T-cell (primary cell): Measurements from ENCODE around the gene LTBP3. TPM values are rescaled to one million over a fixed set of nuclear protein-coding genes. Genes with fewer than 3 reads are reported as not detected.
A peak's percentile ranks its signal among the peaks of the same experiment; 100 is the strongest.

Source experiments
- ATAC-seq, 4 experiments: fragments of 200-7000 bp in 3 of 4; fragments of 150-1000 bp in 1 of 4; cut with Tn5 transposase; replicated peaks in 1 of 4; 1 replicate in 3 of 4; 2 replicates in 1 of 4; pipeline ENCODE4 v1.10.0; 2021; ENCODE audit warnings: moderate library complexity in 3 of 4, mild to moderate bottlenecking in 2 of 4, moderate number of reproducible peaks in 1 of 4
- CTCF ChIA-PET, 2 donors: fragments of 300-600 bp; sonication (Branson Sonifier 250); formaldehyde crosslinking; loops; one replicate each; lab custom pipeline; 2022; ENCODE audit warnings: antibody characterized with exemption in 2 of 2; lab: Charles Lee
- POLR2A ChIA-PET, 2 donors: fragments of 300-600 bp; sonication (Branson Sonifier 250); formaldehyde crosslinking; loops; one replicate each; lab custom pipeline; 2022; ENCODE audit warnings: antibody characterized with exemption in 2 of 2; lab: Charles Lee
- DNase-seq, 35 experiments: peaks; one replicate each; pipeline versions ENCODE4 v3.0.0 to v3.0.0-alpha.2; 2013 to 2023
- H3K27ac ChIP-seq: one replicate; pipeline ENCODE4 v1.5.1; 2013; ENCODE audit warnings: low read length
- H3K27me3 ChIP-seq, 2 experiments: replicated peaks in 1 of 2; 1 replicate in 1 of 2; 2 replicates in 1 of 2; pipeline versions ENCODE4 v1.6.1 to v1.7.0; 2013; ENCODE audit warnings: low read length in 1 of 2, mixed read lengths in 1 of 2; ENCODE audit not compliant: control insufficient read depth in 2 of 2, insufficient read depth in 2 of 2; ENCODE audit errors: extremely low read depth in 1 of 2
- H3K36me3 ChIP-seq, 2 donors: 1 replicate in 1 of 2; 2 replicates in 1 of 2; pipeline versions ENCODE4 v1.6.1 to v1.7.0; 2013; ENCODE audit warnings: low read length in 1 of 2; ENCODE audit not compliant: control insufficient read depth in 2 of 2, insufficient read depth in 1 of 2; ENCODE audit errors: extremely low read depth in 1 of 2
- H3K4me1 ChIP-seq, 2 experiments: 1 replicate in 1 of 2; 2 replicates in 1 of 2; pipeline versions ENCODE4 v1.6.1 to v1.7.0; 2013; ENCODE audit warnings: low read length in 2 of 2, mixed read lengths in 1 of 2; ENCODE audit not compliant: insufficient read depth in 2 of 2, control insufficient read depth in 1 of 2; ENCODE audit errors: extremely low read depth in 1 of 2
- H3K4me3 ChIP-seq, 2 donors: 1 replicate in 1 of 2; 2 replicates in 1 of 2; pipeline versions ENCODE4 v1.5.1 to v1.7.0; 2013; ENCODE audit warnings: mild to moderate bottlenecking in 2 of 2, low read length in 1 of 2, moderate library complexity in 1 of 2; ENCODE audit not compliant: control insufficient read depth in 1 of 2; ENCODE audit errors: extremely low read depth in 1 of 2
- H3K9me3 ChIP-seq: 2 replicates; pipeline ENCODE4 v1.7.0; 2013
- H3K27ac Mint-ChIP-seq, 2 donors: one replicate each; pipeline ENCODE4 v1.8.0; 2020 to 2021; ENCODE audit warnings: mild to moderate bottlenecking in 2 of 2, mixed read lengths in 2 of 2
- H3K27me3 Mint-ChIP-seq, 2 donors: one replicate each; pipeline ENCODE4 v1.8.0; 2021 to 2022; ENCODE audit warnings: mixed read lengths in 2 of 2
- H3K36me3 Mint-ChIP-seq: one replicate; pipeline ENCODE4 v1.8.0; 2021; ENCODE audit warnings: mixed read lengths
- H3K4me1 Mint-ChIP-seq, 3 donors: one replicate each; pipeline ENCODE4 v1.8.0; 2020 to 2022; ENCODE audit warnings: mixed read lengths in 3 of 3, mild to moderate bottlenecking in 1 of 3
- H3K4me3 Mint-ChIP-seq, 3 donors: one replicate each; pipeline ENCODE4 v1.8.0; 2020 to 2022; ENCODE audit warnings: mild to moderate bottlenecking in 3 of 3, mixed read lengths in 3 of 3, moderate library complexity in 3 of 3
- H3K9me3 Mint-ChIP-seq, 3 donors: one replicate each; pipeline ENCODE4 v1.8.0; 2020 to 2022; ENCODE audit warnings: mixed read lengths in 3 of 3
- WGBS: methylation state at CpG from one replicate; pipeline ENCODE4 v1.1.5; 2013; ENCODE audit warnings: missing lambda C conversion rate; ENCODE audit not compliant: insufficient coverage; 5-methylcytosine and 5-hydroxymethylcytosine counted together
- total RNA-seq, 35 experiments: library from RNA in 6 of 35; stranded (reverse) in 6 of 35; fragments of 120-200 nt in 1 of 35; gene quantifications; one replicate each; pipeline versions ENCODE4 v1.2.1 to v1.2.4 and lab custom pipeline; 2013 to 2026

LTBP3 gene
- total RNA-seq, 5 donors from 2014 or later (not counting 1 experiment from before 2014, with no cell fraction given), result 200 to 364 (median 284) TPM

- H3K4me3 Mint-ChIP-seq, result no peak overlapping the region
- POLR2A ChIA-PET, result interaction anchor here in 1 of 2 donors (0.6 kb wide), 1 partner anchor 301 kb away, joined by 3 read pairs; the partner anchor contains the start of gene FIBP
- DNase-seq (no peak), ATAC-seq (no peak)
- WGBS, result 80% methylated on average over 1 of the region's 2 CpGs
- H3K36me3 Mint-ChIP-seq, result peaks cover 17% of the 10 kb centered on the region
- H3K4me3 ChIP-seq, result no peak overlapping the region
- peaks cover 9 to 62% of the 10 kb centered on the region in 2 donors for H3K36me3 ChIP-seq
- H3K9me3 Mint-ChIP-seq, result no peaks in the 10 kb centered on the region
- H3K27me3 ChIP-seq, result no peaks in the 10 kb centered on the region
- H3K27me3 Mint-ChIP-seq, result no peaks in the 10 kb centered on the region
- H3K4me1 Mint-ChIP-seq, result peaks cover 22 to 41% (median 32%) of the 10 kb centered on the region in 3 donors
- peaks cover 4 to 31% of the 10 kb centered on the region in 2 experiments for H3K4me1 ChIP-seq
- no peak overlapping the region for H3K27ac ChIP-seq
- no peaks in the 10 kb centered on the region for H3K9me3 ChIP-seq
- peak overlapping the region; percentile 49 to 66 for H3K27ac Mint-ChIP-seq
- CTCF ChIA-PET, result interaction anchor here (0.5 to 1.9 kb wide), 5 partner anchors 9 to 259 kb away, joined by 3 to 7 read pairs (median 6); partner anchors contain the start of gene EHBP1L1 (in 1 of the 2)
Observed at GRCh38 chr11:65586676-65587075, 28.5 kb upstream of the LTBP3 start.

- no peaks in the 10 kb centered on the region for H3K27me3 ChIP-seq
- 95% methylated on average over 4 of the region's 4 CpGs for WGBS
- Mint-ChIP-seq H3K27ac (peak overlapping the region; percentile 49 to 66), H3K36me3 (peaks cover 17% of the 10 kb centered on the region), H3K4me1 (peaks cover 22 to 41% (median 32%) of the 10 kb centered on the region in 3 donors), H3K27me3 (no peaks in the 10 kb centered on the region), H3K9me3 (no peaks in the 10 kb centered on the region), H3K4me3 (no peak overlapping the region)
- DNase-seq (no peak), ATAC-seq (no peak)
- H3K9me3 ChIP-seq, result no peaks in the 10 kb centered on the region
- peaks cover 9 to 63% of the 10 kb centered on the region in 2 donors for H3K36me3 ChIP-seq
- H3K27ac ChIP-seq, result no peak overlapping the region
- ChIA-PET CTCF (no interaction called here), POLR2A (interaction anchor here in 1 of 2 donors (0.6 kb wide), 1 partner anchor 302 kb away, joined by 3 read pairs; the partner anchor contains the start of gene FIBP)
- peaks cover 4 to 31% of the 10 kb centered on the region in 2 experiments for H3K4me1 ChIP-seq
- H3K4me3 ChIP-seq, result no peak overlapping the region
Observed at GRCh38 chr11:65586247-65586630, 28.1 kb upstream of the LTBP3 start.

- peaks cover 16% of the 10 kb centered on the region for H3K36me3 Mint-ChIP-seq
- ChIA-PET POLR2A (no interaction called here), CTCF (no interaction called here)
- no peak overlapping the region for H3K27ac ChIP-seq
- no peaks in the 10 kb centered on the region for H3K27me3 ChIP-seq
- no peak overlapping the region for H3K4me3 Mint-ChIP-seq
- DNase-seq (no peak), ATAC-seq (no peak)
- H3K27ac Mint-ChIP-seq, result peak overlapping the region; percentile 47 to 66
- no peak overlapping the region for H3K4me3 ChIP-seq
- no peaks in the 10 kb centered on the region for H3K9me3 ChIP-seq
- 98% methylated on average over 43 of the region's 51 CpGs for WGBS
- H3K4me1 Mint-ChIP-seq, result peaks cover 22 to 41% (median 31%) of the 10 kb centered on the region in 3 donors
- H3K36me3 ChIP-seq, result peaks cover 9 to 64% of the 10 kb centered on the region in 2 donors
- H3K4me1 ChIP-seq, result peaks cover 4 to 31% of the 10 kb centered on the region in 2 experiments
- H3K27me3 Mint-ChIP-seq, result no peaks in the 10 kb centered on the region
- no peaks in the 10 kb centered on the region for H3K9me3 Mint-ChIP-seq
Observed at GRCh38 chr11:65585396-65586246, 27.5 kb upstream of the LTBP3 start.

- H3K36me3 ChIP-seq, result peaks cover 7 to 64% of the 10 kb centered on the region in 2 donors
- H3K27ac Mint-ChIP-seq, result no peak overlapping the region
- POLR2A ChIA-PET, result no interaction called here
Observed at GRCh38 chr11:65584723-65585171, 26.6 kb upstream of the LTBP3 start.

DNA sequence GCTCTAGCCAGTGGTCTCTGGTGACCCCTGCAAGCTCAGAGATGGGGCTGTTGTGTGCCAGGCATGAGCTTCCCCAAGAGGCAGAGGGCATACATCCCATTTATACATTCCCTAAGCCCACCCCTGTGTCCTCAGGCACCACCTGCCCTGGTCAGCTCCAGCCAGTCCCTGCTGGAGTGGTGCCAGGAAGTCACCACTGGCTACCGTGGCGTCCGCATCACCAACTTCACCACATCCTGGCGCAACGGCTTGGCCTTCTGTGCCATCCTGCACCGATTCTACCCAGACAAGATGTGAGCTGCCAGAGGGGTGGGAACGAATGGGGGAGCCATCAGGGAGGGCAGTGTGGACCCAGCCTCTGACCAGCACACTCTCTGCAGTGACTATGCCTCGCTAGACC lies 25.9 kb upstream of the LTBP3 start:
- peaks cover 4 to 31% of the 10 kb centered on the region in 2 experiments for H3K4me1 ChIP-seq
- Mint-ChIP-seq H3K27ac (peak overlapping the region; percentile 2 to 72), H3K9me3 (no peaks in the 10 kb centered on the region), H3K27me3 (no peaks in the 10 kb centered on the region), H3K36me3 (peaks cover 19% of the 10 kb centered on the region), H3K4me1 (peaks cover 23 to 40% (median 37%) of the 10 kb centered on the region in 3 donors), H3K4me3 (no peak overlapping the region)
- H3K27me3 ChIP-seq, result no peaks in the 10 kb centered on the region
- 63% methylated on average over 6 of the region's 8 CpGs for WGBS
- ATAC-seq (no peak), DNase-seq (no peak)
- H3K36me3 ChIP-seq, result peaks cover 13 to 66% of the 10 kb centered on the region in 2 donors
- H3K27ac ChIP-seq, result no peak overlapping the region
- no peaks in the 10 kb centered on the region for H3K9me3 ChIP-seq
- H3K4me3 ChIP-seq, result no peak overlapping the region
- POLR2A ChIA-PET, result no interaction called here
- CTCF ChIA-PET, result no interaction called here

More at GRCh38 chr11:65584723-65585171, 26.6 kb upstream of the LTBP3 start:
- Mint-ChIP-seq H3K4me3 (no peak overlapping the region), H3K27me3 (no peaks in the 10 kb centered on the region), H3K4me1 (peaks cover 22 to 41% (median 35%) of the 10 kb centered on the region in 3 donors), H3K36me3 (peaks cover 18% of the 10 kb centered on the region), H3K9me3 (no peaks in the 10 kb centered on the region)
- no peak overlapping the region for H3K27ac ChIP-seq
- 94% methylated on average over 37 of the region's 46 CpGs for WGBS
- H3K27me3 ChIP-seq, result no peaks in the 10 kb centered on the region
- no peaks in the 10 kb centered on the region for H3K9me3 ChIP-seq
- peaks cover 4 to 31% of the 10 kb centered on the region in 2 experiments for H3K4me1 ChIP-seq
- CTCF ChIA-PET, result no interaction called here
- H3K4me3 ChIP-seq, result no peak overlapping the region
- ATAC-seq (no peak), DNase-seq (no peak)

DNA sequence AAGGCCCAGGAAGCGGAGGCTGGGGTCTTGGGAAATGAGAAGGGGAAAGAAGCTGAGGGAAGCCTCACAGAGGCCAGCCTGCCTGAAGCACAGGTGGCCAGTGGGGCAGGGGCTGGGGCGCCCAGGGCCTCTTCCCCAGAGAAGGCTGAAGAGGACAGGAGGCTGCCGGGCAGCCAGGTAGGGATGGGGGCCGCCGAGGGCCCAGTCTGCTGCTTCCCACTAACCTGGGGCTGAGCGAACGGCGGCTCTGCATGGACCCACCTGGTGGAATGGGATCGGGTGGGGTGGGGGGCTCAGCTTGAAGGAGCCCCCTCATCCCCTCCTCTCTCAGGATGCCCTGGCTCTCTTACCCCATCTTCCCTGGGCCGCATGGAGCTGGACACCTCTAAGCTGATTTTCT lies 25.4 kb upstream of the LTBP3 start:
- H3K27me3 Mint-ChIP-seq, result no peaks in the 10 kb centered on the region
- peaks cover 24 to 37% (median 36%) of the 10 kb centered on the region in 3 donors for H3K4me1 Mint-ChIP-seq
- ATAC-seq (no peak), DNase-seq (no peak)
- H3K4me1 ChIP-seq, result peaks cover 4 to 32% of the 10 kb centered on the region in 2 experiments
- H3K36me3 ChIP-seq, result peaks cover 15 to 66% of the 10 kb centered on the region in 2 donors
- H3K9me3 ChIP-seq, result no peaks in the 10 kb centered on the region
- peaks cover 20% of the 10 kb centered on the region for H3K36me3 Mint-ChIP-seq
- ChIA-PET CTCF (no interaction called here), POLR2A (no interaction called here)
- no peaks in the 10 kb centered on the region for H3K9me3 Mint-ChIP-seq
- peak overlapping the region; percentile 61 to 67 for H3K27ac Mint-ChIP-seq
- WGBS, result 100% methylated on average over 3 of the region's 10 CpGs
- no peak overlapping the region for H3K4me3 ChIP-seq
- H3K4me3 Mint-ChIP-seq, result no peak overlapping the region
- no peak overlapping the region for H3K27ac ChIP-seq
- H3K27me3 ChIP-seq, result no peaks in the 10 kb centered on the region
